Natural killer cell treated with Interleukin-12 subunit alpha and Interleukin-12 subunit beta and Interleukin-15 and Interleukin-18, amount 100 ng/mL, for 72 hours (primary cell): Measurements from ENCODE around the gene QKI. TPM values are rescaled to one million over a fixed set of nuclear protein-coding genes. Genes with fewer than 3 reads are reported as not detected.
"Not testable (repeated sequence)": the region's sequence is repeated elsewhere in the genome, so short reads cannot be mapped to it uniquely, and the experiment has no call there.

Experiments used
- ATAC-seq, 2 donors: fragments of 150-1000 bp; cut with Tn5 transposase in 1 of 2; sonication (Bioruptor Pico), chemical (Tn5 transposase) in 1 of 2; 2 replicates each; pipeline ENCODE4 v1.10.0; 2021
- DNase-seq: peaks from one replicate; pipeline ENCODE4 v3.0.0; 2022; ENCODE audit warnings: low spot score
- H3K27ac Mint-ChIP-seq, 2 donors: 1 replicate in 1 of 2; 2 replicates in 1 of 2; pipeline ENCODE4 v1.8.0; 2022; ENCODE audit warnings: mixed read lengths in 2 of 2, mild to moderate bottlenecking in 1 of 2, moderate library complexity in 1 of 2
- H3K27me3 Mint-ChIP-seq, 2 donors: 1 replicate in 1 of 2; 2 replicates in 1 of 2; pipeline ENCODE4 v1.8.0; 2022; ENCODE audit warnings: mixed read lengths in 2 of 2
- H3K36me3 Mint-ChIP-seq: one replicate; pipeline ENCODE4 v1.8.0; 2022; ENCODE audit warnings: mixed read lengths
- H3K4me1 Mint-ChIP-seq, 2 donors: 1 replicate in 1 of 2; 2 replicates in 1 of 2; pipeline ENCODE4 v1.8.0; 2022; ENCODE audit warnings: low read depth in 2 of 2, mixed read lengths in 2 of 2, mild to moderate bottlenecking in 1 of 2
- H3K4me3 Mint-ChIP-seq: one replicate; pipeline ENCODE4 v1.8.0; 2022; ENCODE audit warnings: mixed read lengths
- H3K9me3 Mint-ChIP-seq: 2 replicates; pipeline ENCODE4 v1.8.0; 2022; ENCODE audit warnings: mixed read lengths
- total RNA-seq, 2 donors: library from RNA; stranded (reverse); gene quantifications; one replicate each; pipeline ENCODE4 v1.2.3, GENCODE V29; 2022

QKI gene
- total RNA-seq, 2 donors from 2014 or later = 91.8 to 123 TPM

- Mint-ChIP-seq H3K4me1 (peaks cover 14 to 19% of the 10 kb centered on the region in 2 donors), H3K4me3 (no peak overlapping the region), H3K36me3 (peaks cover 22% of the 10 kb centered on the region), H3K9me3 (peaks cover 16% of the 10 kb centered on the region), H3K27ac (no peak overlapping the region), H3K27me3 (peaks cover 4 to 7% of the 10 kb centered on the region in 2 donors)
- DNase-seq = no peak
- ATAC-seq = no peak
Measured at GRCh38 chr6:163589387-163589786, 174.9 kb downstream of the QKI start.

- peaks cover 14 to 19% of the 10 kb centered on the region in 2 donors for H3K4me1 Mint-ChIP-seq
- H3K27me3 Mint-ChIP-seq, ATAC-seq, H3K27ac Mint-ChIP-seq, DNase-seq, H3K4me3 Mint-ChIP-seq: not testable (repeated sequence)
- peaks cover 22% of the 10 kb centered on the region for H3K36me3 Mint-ChIP-seq
- peaks cover 16% of the 10 kb centered on the region for H3K9me3 Mint-ChIP-seq
Measured at GRCh38 chr6:163590132-163590531, 175.6 kb downstream of the QKI start.

DNA sequence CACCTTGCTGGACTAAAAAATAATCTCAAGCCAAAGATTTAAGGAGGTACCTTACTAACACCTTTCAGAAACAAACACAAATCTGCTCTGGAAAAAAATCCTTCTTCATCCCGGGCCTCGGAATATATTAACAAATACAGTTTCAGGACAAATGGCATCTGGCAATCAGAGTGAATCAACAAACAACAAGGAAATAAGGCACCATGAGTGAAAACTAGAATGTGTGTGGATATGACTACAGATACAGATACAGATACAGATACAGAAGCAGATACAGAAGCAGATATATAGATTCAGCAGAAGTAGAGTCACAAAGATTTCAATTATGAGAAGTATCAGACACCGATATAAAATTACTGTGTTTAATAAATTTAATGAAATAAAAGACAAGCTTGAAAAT, 178.4 kb downstream of the QKI start:
- Mint-ChIP-seq H3K9me3 (peaks cover 16% of the 10 kb centered on the region), H3K4me1 (peaks cover 9% of the 10 kb centered on the region in 2 donors), H3K27me3 (peaks cover 6 to 7% of the 10 kb centered on the region in 2 donors), H3K36me3 (peaks cover 22% of the 10 kb centered on the region), H3K4me3 (no peak overlapping the region), H3K27ac (no peak overlapping the region)
- DNase-seq (no peak), ATAC-seq (no peak)

DNA sequence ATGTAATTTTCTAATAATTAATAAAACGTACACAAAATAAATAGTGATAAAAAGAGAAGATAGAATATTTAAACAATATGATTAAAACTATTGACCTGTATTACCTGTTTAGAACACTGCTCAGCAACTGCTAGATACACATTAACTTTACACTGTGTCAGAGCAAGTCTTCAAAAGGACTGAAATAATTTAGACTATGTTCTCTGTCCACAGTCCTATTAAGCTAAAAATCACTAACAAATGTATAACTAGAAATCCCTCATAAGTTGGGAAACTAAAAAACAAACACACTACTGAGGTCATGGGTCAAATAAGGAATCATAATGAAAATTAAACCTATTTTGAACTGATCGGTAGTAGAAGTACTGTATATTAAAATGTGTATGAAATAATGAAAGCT, 181.7 kb downstream of the QKI start:
- DNase-seq (no peak), ATAC-seq (no peak)
- Mint-ChIP-seq H3K36me3 (peaks cover 15% of the 10 kb centered on the region), H3K27ac (no peak overlapping the region), H3K27me3 (peaks cover 6 to 7% of the 10 kb centered on the region in 2 donors), H3K4me3 (no peak overlapping the region), H3K9me3 (peaks cover 12% of the 10 kb centered on the region), H3K4me1 (no peaks in the 10 kb centered on the region)

- DNase-seq (no peak), ATAC-seq (no peak)
- no peak overlapping the region for H3K4me3 Mint-ChIP-seq
- H3K9me3 Mint-ChIP-seq = no peaks in the 10 kb centered on the region
- H3K36me3 Mint-ChIP-seq = no peaks in the 10 kb centered on the region
- H3K27ac Mint-ChIP-seq = no peak overlapping the region
- peaks cover 5 to 8% of the 10 kb centered on the region in 2 donors for H3K27me3 Mint-ChIP-seq
- H3K4me1 Mint-ChIP-seq = peaks cover 0 to 5% of the 10 kb centered on the region in 2 donors
Measured at GRCh38 chr6:163599136-163599535, 184.6 kb downstream of the QKI start.

DNA sequence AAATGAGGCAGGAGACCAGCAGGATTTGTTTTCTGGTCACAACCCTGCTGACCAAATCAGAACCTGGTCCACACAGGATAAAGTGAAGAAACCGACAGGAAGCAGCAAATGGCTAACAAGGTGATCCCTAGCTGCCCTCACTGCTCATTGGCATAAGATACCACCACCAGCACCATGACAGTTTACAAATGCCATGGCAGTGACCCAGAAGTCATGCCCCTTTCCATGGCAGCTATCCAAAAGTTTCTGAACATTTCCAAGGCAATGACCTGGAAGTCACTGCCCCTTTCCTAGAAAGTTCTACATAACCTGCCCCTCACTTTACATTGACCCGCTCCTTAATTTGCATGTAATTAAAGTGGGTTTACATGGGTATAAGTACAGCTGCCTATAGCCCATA, 185.2 kb downstream of the QKI start:
- H3K4me1 Mint-ChIP-seq = peaks cover 0 to 6% of the 10 kb centered on the region in 2 donors
- DNase-seq (no peak), ATAC-seq (no peak)
- peaks cover 5 to 8% of the 10 kb centered on the region in 2 donors for H3K27me3 Mint-ChIP-seq
- H3K4me3 Mint-ChIP-seq = no peak overlapping the region
- H3K36me3 Mint-ChIP-seq = no peaks in the 10 kb centered on the region
- no peaks in the 10 kb centered on the region for H3K9me3 Mint-ChIP-seq
- no peak overlapping the region for H3K27ac Mint-ChIP-seq

DNA sequence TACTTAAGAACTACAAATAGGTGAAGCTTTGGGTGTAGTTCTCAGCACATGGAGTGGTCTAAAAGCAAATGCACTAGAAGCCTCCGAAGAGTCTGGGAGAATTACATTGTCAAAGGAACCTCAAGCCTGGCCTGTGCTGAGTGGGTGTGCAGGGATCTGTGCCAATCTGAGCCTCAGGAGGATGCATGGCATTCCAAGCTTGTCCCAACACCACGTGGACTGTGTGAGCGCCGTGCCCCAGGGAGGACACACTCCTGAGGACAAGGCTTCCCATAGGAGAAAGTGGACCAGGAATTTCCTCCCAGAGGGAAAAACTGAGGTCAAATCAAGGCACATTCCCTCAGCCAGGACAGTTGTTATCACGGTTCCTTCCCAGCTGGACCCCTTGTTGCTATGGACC, 185.8 kb downstream of the QKI start:
- no peak for DNase-seq
- Mint-ChIP-seq H3K4me3 (no peak overlapping the region), H3K4me1 (peaks cover 0 to 6% of the 10 kb centered on the region in 2 donors), H3K27me3 (peaks cover 3 to 8% of the 10 kb centered on the region in 2 donors), H3K36me3 (no peaks in the 10 kb centered on the region), H3K27ac (no peak overlapping the region), H3K9me3 (no peaks in the 10 kb centered on the region)
- no peak for ATAC-seq

DNA sequence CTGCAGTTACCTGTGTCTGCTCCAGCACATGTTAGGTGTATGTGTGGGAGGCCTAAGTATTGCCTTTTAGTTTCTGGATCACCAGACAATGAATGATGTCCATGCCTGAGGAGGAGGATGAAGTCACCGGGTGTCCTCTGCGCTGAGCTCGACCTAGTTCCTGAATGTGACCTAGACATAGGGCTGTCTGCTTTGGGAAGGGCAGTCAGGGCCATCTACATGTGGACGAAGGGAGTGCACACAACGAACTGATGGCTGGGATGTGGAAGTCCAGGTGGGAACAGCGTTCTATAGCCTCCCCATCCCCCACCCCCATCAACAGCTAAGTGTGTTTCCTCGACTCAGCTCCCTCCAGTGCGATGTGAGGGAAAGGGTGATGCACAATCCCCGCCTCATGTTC, 186.3 kb downstream of the QKI start:
- no peaks in the 10 kb centered on the region for H3K36me3 Mint-ChIP-seq
- peaks cover 0 to 6% of the 10 kb centered on the region in 2 donors for H3K4me1 Mint-ChIP-seq
- DNase-seq (no peak), ATAC-seq (no peak)
- H3K27me3 Mint-ChIP-seq = peaks cover 3 to 8% of the 10 kb centered on the region in 2 donors
- no peak overlapping the region for H3K4me3 Mint-ChIP-seq
- no peaks in the 10 kb centered on the region for H3K9me3 Mint-ChIP-seq
- H3K27ac Mint-ChIP-seq = no peak overlapping the region

- ATAC-seq (peak in 1 of 2 donors; percentile 15), DNase-seq (no peak)
- Mint-ChIP-seq H3K36me3 (no peaks in the 10 kb centered on the region), H3K4me1 (peaks cover 0 to 8% of the 10 kb centered on the region in 2 donors), H3K9me3 (no peaks in the 10 kb centered on the region), H3K4me3 (no peak overlapping the region), H3K27me3 (peaks cover 3 to 8% of the 10 kb centered on the region in 2 donors), H3K27ac (no peak overlapping the region)
Measured at GRCh38 chr6:163602851-163603250, 188.3 kb downstream of the QKI start.

GRCh38 chr6:163603395-163603794, 188.9 kb downstream of the QKI start:
- ATAC-seq (no peak), DNase-seq (no peak)
- Mint-ChIP-seq H3K27ac (no peak overlapping the region), H3K36me3 (no peaks in the 10 kb centered on the region), H3K27me3 (peaks cover 3 to 8% of the 10 kb centered on the region in 2 donors), H3K4me1 (peaks cover 2 to 13% of the 10 kb centered on the region in 2 donors), H3K4me3 (no peak overlapping the region), H3K9me3 (no peaks in the 10 kb centered on the region)

GRCh38 chr6:163605385-163606097, 191.0 kb downstream of the QKI start:
- Mint-ChIP-seq H3K4me3 (no peak overlapping the region), H3K36me3 (no peaks in the 10 kb centered on the region), H3K27me3 (peaks cover 3 to 8% of the 10 kb centered on the region in 2 donors), H3K9me3 (no peaks in the 10 kb centered on the region), H3K4me1 (peaks cover 5 to 22% of the 10 kb centered on the region in 2 donors), H3K27ac (no peak overlapping the region)
- no peak for ATAC-seq
- DNase-seq = no peak

DNA sequence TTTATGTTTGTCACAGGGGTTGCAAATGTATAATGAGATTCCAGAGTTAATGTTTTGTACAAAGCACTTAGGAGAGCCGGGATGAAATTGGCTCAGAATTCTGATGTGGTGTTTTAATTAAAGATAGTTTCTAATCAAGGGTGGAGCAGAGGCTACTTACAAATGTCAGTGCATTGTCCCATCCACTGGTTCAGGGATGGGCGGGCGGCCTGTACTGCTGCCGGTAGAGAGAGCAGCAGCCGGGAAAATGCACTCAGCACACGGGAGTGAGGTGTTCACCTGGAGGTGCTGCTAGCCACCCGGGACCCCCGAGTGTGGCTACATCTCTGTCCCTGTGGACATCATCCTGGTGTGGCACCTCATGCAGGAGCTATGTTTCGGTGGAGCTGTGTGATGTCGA, 193.3 kb downstream of the QKI start:
- Mint-ChIP-seq H3K9me3 (no peaks in the 10 kb centered on the region), H3K4me3 (no peak overlapping the region), H3K27me3 (peaks cover 0 to 8% of the 10 kb centered on the region in 2 donors), H3K4me1 (peaks cover 5 to 22% of the 10 kb centered on the region in 2 donors), H3K36me3 (no peaks in the 10 kb centered on the region), H3K27ac (peak overlapping the region in 1 of 2 donors; percentile 37)
- DNase-seq (no peak), ATAC-seq (peak in 1 of 2 donors; percentile 20)

DNA sequence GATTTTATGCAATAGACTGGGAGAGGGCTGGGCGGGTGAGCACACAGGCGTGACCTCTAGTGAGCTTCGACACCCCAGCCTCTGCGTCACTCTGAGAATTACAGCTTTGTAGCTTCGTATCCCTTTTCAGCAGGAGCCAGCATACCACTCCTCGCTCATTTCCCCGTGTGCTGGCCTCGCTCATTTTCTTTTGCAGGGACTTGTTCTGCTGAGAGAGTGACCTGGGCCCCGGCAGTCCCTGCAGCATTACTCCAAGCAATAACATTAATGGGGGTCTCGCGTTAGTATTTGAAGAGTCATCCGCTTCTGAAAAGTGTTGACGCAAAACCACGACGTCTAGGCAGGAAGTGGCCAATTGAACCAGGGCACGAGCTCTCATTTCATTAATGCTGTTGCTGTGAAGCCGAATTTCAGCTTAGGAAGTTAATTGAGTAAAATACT, 193.7 kb downstream of the QKI start:
- peaks cover 5 to 22% of the 10 kb centered on the region in 2 donors for H3K4me1 Mint-ChIP-seq
- no peaks in the 10 kb centered on the region for H3K9me3 Mint-ChIP-seq
- H3K4me3 Mint-ChIP-seq = peak overlapping the region; percentile 27
- H3K27ac Mint-ChIP-seq = peak overlapping the region in 1 of 2 donors; percentile 37
- DNase-seq = no peak
- peak in 1 of 2 donors; percentile 57 for ATAC-seq
- H3K27me3 Mint-ChIP-seq = peaks cover 0 to 8% of the 10 kb centered on the region in 2 donors
- H3K36me3 Mint-ChIP-seq = no peaks in the 10 kb centered on the region

- H3K9me3 Mint-ChIP-seq = no peaks in the 10 kb centered on the region
- ATAC-seq = no peak
- no peaks in the 10 kb centered on the region for H3K27me3 Mint-ChIP-seq
- H3K4me1 Mint-ChIP-seq = peaks cover 5 to 16% of the 10 kb centered on the region in 2 donors
- H3K27ac Mint-ChIP-seq = peak overlapping the region in 1 of 2 donors; percentile 28
- no peak overlapping the region for H3K4me3 Mint-ChIP-seq
- no peak for DNase-seq
- no peaks in the 10 kb centered on the region for H3K36me3 Mint-ChIP-seq
Measured at GRCh38 chr6:163612200-163612599, 197.7 kb downstream of the QKI start.
